Measurements from ENCODE around the gene CSMD2.

Gene CSMD2

DNA sequence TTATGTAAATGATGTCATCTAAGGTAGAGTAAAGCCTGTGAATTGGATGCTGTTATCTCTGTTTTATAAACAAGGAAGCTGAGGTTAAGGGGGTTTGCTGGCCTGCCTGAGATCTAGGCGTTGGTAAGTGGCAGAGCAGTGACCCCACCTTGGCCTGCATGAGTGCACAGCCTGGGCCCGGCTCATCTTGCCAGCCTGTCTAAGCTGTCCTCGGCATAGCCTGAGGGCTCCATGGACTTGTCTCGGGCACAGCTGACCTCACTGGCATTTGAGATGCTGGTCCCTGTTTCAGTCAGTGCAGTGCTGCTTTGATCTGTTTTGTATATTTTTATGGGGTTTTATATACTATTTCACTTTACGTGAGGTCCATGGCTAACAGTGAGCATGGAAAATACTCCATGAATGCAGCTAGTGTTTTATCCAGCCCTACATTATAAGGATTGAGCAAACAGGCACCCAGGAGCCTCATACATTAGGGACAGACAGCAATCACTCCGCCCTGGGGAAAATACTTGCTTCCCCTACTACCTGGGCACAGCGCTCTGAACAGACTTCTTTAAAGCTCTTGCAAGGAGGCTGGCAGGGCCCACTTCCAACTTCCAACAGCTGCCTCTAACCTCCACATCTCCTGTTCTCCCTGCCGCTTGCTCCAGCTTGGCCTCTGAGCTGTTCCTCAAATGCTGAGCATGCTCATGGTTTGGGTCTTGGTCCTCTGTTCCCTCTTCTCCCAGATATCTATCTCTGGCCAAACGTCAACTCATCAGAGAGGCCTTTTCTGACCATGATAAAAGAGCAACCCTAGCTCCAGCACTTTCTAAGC lies 451.8 kb downstream of the CSMD2 start:
- no peak for DNase-seq (ENCODE audit: low spot score)

GRCh38 chr1:33712186-33712585 lies 452.8 kb downstream of the CSMD2 start:
- DNase-seq (ENCODE audit: low spot score): no peak

DNA sequence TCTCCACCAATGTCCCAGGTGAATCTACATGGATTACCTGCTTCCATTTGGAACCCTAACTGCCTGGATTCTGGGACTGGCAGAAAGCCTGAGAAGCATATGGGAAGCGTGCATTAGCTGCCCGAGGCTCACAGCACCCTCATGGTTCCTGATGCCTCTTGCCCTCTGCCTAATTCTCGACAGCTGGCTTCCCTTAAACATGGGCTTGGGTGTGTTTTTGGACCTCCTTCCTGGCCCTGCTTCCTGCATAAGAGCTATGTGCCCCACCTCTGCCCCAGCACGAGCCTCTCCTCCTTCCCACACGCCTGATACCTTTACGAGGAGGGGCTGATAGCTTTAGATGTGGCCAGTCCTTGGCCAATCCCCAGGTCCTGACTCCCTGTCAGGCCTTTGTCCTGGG lies 453.5 kb downstream of the CSMD2 start:
- no peak for DNase-seq (ENCODE audit: low spot score)

DNA sequence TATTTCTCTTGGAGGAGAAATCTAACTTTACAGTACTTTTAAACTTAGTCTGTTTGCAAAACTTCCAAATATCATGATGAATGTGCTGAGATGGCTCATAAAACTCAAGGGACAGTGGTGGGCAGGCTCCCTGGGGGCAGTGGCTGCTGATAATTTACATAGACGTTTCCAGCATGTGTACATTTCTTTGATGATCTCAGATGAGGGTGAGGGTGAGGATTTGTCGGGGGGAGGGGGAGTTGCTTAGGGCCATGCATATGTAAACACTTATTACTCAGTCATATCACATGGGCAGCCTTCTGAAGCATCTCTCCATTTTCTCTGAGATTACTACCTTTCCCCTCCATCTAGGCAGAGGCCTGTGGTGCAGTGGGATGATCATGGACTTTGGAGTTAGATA lies 454.1 kb downstream of the CSMD2 start:
- no peak for DNase-seq (ENCODE audit: low spot score)

- DNase-seq (ENCODE audit: low spot score): no peak
These were observed 455.0 kb downstream of the CSMD2 start for GRCh38 chr1:33709783-33710718.

DNA sequence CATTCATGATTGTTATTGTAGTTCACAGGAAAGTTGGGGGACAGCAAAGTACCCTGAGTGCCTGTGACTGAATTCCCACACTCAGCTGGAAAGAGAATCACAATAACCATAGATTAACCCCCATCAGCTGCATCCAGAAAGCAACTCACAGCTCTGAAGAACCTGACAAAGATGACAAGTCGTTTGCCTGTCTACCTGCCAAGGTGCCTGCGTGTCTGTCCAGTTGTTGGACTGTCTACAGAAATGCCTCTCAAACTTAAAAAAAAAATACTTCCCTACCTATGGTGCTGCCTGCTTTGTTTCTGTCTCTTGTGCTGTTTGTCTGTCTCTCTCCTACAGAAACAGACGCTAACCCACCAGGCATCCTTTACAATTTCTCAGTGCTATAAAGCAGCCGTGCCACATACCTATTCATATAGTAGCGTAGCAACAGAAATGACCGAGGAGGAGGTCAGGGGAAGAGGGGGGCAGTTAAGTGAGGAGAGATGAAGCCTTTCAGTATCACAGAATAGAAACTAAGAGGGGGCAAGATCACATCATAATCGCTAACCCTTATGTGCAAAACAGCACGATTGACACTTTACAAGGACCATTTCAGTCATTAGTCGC lies 455.8 kb downstream of the CSMD2 start:
- no peak for DNase-seq (ENCODE audit: low spot score)

GRCh38 chr1:33706634-33707255 lies 458.3 kb downstream of the CSMD2 start:
- DNase-seq (ENCODE audit: low spot score): no peak

- DNase-seq (ENCODE audit: low spot score): no peak
These were observed 461.6 kb downstream of the CSMD2 start for GRCh38 chr1:33703464-33703863.

DNA sequence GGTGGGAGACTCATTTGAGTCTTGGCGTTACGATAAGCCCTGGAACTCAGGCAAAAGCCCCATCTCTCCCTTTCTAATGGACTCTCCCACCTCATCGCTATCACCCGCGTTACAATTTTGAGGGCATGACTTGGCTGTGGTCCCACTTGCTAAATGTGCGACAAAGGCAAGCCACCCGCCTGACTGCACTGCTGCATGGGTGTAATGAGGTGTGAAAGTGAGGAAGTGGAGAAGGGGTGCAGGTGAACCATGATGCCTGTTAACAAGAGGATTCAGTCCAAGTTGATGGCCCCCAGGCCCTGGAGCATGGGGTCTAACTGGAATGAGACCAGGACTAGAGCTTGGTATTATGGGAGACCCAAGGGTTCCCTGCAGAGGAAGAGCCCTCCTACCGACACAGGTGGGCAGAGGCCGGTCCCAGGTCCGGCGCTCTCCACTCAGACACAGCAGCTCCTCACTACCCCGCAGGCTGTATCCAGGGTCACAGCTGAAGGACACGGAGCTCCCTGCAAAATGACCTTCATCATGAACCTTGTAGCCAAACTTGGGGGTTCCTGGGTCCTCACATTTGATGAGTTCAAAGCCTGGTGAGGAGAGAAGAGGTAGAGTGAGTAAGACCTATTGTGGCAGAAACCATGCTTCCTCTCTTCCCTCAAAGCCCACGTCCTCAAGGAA lies 466.5 kb downstream of the CSMD2 start:
- DNase-seq (ENCODE audit: low spot score): no peak

GRCh38 chr1:33697816-33698215 lies 467.2 kb downstream of the CSMD2 start:
- no peak for DNase-seq (ENCODE audit: low spot score)

DNA sequence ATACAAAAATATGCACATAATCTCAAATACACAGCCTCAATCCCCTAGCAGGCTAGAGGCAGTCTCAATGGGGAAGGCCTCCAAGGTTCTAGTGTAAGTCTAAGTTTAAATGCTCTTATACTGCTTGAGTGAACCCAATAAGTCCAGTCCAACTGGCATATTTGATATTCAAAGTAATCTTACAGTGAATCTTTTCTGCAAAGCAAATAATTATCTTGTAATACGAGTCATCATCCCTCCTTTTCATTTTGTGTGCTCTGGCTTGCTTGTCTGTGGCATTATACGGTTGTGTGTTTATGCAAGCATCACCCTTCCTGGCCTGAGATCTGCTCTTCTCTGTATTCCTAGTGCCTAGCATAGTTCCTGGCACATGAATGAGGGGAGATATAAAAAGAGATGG lies 468.1 kb downstream of the CSMD2 start:
- no peak for DNase-seq (ENCODE audit: low spot score)

GRCh38 chr1:33696311-33696710 lies 468.7 kb downstream of the CSMD2 start:
- DNase-seq (ENCODE audit: low spot score): no peak

GRCh38 chr1:33692206-33693188 lies 472.5 kb downstream of the CSMD2 start:
- DNase-seq (ENCODE audit: low spot score): no peak

- DNase-seq (ENCODE audit: low spot score): no peak
These were observed 478.0 kb downstream of the CSMD2 start for GRCh38 chr1:33687000-33687399.

DNA sequence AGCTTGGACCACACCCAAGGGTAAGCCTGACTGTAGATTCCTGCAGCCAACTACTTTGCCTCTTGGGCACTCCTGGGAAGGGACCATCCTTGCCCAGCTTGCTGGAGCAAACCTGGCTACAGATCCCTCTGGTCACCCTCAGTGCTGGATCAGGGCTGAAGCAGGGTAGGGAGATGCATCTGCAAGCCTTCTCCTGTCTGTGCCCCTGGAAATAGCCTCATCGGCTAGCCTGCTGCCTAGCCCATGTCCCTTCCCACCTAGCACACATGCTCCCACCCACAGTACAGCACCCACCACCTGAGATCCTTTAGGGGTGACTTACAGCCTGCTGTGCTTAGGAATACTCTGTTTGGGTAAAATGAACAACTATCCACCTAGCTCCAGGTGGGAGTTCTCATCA lies 478.5 kb downstream of the CSMD2 start:
- DNase-seq (ENCODE audit: low spot score): no peak

- no peak for DNase-seq (ENCODE audit: low spot score)
These were observed 479.8 kb downstream of the CSMD2 start for GRCh38 chr1:33685256-33685655.

DNA sequence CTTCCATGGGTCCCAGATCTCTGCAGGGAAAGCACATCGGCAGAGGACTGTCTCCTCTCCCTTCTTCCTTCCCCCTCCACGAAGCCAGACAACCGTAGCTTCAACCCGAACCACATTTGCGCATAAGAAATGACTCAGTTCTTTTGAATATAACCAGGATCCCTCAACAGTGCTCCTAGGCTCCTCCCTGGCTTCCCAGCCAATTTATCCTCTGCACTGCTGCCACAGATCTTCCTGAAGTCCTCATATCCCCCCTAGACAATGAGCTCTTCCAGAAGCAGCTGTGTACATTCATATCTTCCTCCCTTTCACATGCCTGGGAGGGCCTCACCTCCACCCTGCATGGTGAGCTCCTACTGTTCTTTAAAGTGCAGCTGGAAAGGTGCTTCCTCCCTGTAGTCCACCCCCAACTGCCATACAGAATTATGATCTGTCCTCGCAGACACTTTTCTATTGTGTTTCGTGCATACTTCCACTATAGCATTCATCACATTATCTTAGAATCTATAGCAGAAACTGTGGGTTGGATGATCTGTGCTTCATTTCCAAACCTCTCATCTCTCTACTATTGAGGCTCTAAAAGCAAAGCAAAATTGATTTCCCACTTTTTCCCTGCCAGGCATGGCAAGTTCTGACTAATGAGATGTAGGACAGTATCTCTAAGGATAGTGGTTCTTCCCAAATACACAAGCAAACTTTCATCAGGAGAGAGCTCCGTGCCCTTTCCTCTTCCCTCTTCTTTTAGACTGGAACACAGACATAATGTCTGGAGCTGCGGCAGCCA lies 480.4 kb downstream of the CSMD2 start:
- no peak for DNase-seq (ENCODE audit: low spot score)

- no peak for DNase-seq (ENCODE audit: low spot score)
These were observed 481.1 kb downstream of the CSMD2 start for GRCh38 chr1:33683913-33684312.

- no peak for DNase-seq (ENCODE audit: low spot score)
These were observed 482.7 kb downstream of the CSMD2 start for GRCh38 chr1:33682371-33682770.
